IMR-90 (cell line): ENCODE measurements around the gene RNF144A. TPM values are rescaled to one million over a fixed set of nuclear protein-coding genes. Genes with fewer than 3 reads are reported as not detected.

Experiments used
- ATAC-seq: fragments of 200-7000 bp; cut with Tn5 transposase; 2 replicates; pipeline ENCODE4 v1.9.1; 2020; ENCODE audit warnings: low read depth, mild to moderate bottlenecking, moderate library complexity
- BruUV-seq: library from RNA; stranded (reverse); fragments of 400-500 nt; replicated peaks from 2 replicates; lab custom pipeline; 2021; lab: Mats Ljungman, UMichigan
- CTCF ChIA-PET: fragments of 300-600 bp; formaldehyde crosslinking; extraction: SDS; loops from one replicate; lab custom pipeline; 2021; ENCODE audit warnings: antibody characterized with exemption; lab: Yijun Ruan, JAX
- POLR2A ChIA-PET: fragments of 300-600 bp; sonication (Branson Sonifier 250); formaldehyde crosslinking; loops from one replicate; lab custom pipeline; 2022; ENCODE audit warnings: antibody characterized with exemption; ENCODE audit not compliant: unreplicated experiment; lab: Charles Lee
- DNase-seq: peaks from one replicate; pipeline ENCODE4 v3.0.0; 2013
- H2AFZ ChIP-seq: replicated peaks from 2 replicates; pipeline ENCODE3; 2013; ENCODE audit warnings: low read length, mild to moderate bottlenecking; ENCODE audit not compliant: poor library complexity
- H2AK5ac ChIP-seq: 2 replicates; pipeline ENCODE4 v1.6.1; 2013; ENCODE audit warnings: low read depth, low read length, inconsistent platforms
- H2AK9ac ChIP-seq: replicated peaks from 2 replicates; pipeline ENCODE3; 2013; ENCODE audit warnings: mild to moderate bottlenecking, low read depth, low read length, moderate library complexity; ENCODE audit not compliant: poor library complexity
- H2BK120ac ChIP-seq: 2 replicates; pipeline ENCODE4 v1.6.1; 2013; ENCODE audit warnings: low read depth, low read length, inconsistent platforms
- H2BK15ac ChIP-seq: 3 replicates; pipeline ENCODE4 v1.6.1; 2013; ENCODE audit warnings: low read depth, low read length, inconsistent platforms
- H2BK20ac ChIP-seq: 2 replicates; pipeline ENCODE4 v1.6.1; 2013; ENCODE audit warnings: low read depth, mild to moderate bottlenecking, inconsistent platforms, low read length, moderate library complexity
- H2BK5ac ChIP-seq: 2 replicates; pipeline ENCODE4 v1.6.1; 2013; ENCODE audit warnings: mild to moderate bottlenecking, low read depth, low read length, inconsistent platforms; ENCODE audit not compliant: poor library complexity, severe bottlenecking
- H3K14ac ChIP-seq: replicated peaks from 2 replicates; pipeline ENCODE4 v1.6.1; 2013; ENCODE audit warnings: low read depth, low read length, inconsistent platforms
- H3K18ac ChIP-seq: 2 replicates; pipeline ENCODE4 v1.6.1; 2013; ENCODE audit warnings: low read depth, low read length, control low read depth
- H3K23ac ChIP-seq: 2 replicates; pipeline ENCODE4 v1.6.1; 2013; ENCODE audit warnings: low read depth, low read length, inconsistent platforms
- H3K27ac ChIP-seq: 2 replicates; pipeline ENCODE4 v1.5.1; 2013; ENCODE audit warnings: mild to moderate bottlenecking, control low read depth, low read length; ENCODE audit not compliant: insufficient read depth
- H3K27me3 ChIP-seq: 2 replicates; pipeline ENCODE4 v1.6.1; 2013; ENCODE audit warnings: low read length; ENCODE audit not compliant: control insufficient read depth, insufficient read depth
- H3K36me3 ChIP-seq: 2 replicates; pipeline ENCODE4 v1.6.1; 2013; ENCODE audit warnings: low read length, mixed read lengths; ENCODE audit not compliant: control insufficient read depth, insufficient read depth
- H3K4ac ChIP-seq: 2 replicates; pipeline ENCODE4 v1.6.1; 2013; ENCODE audit warnings: low read depth, low read length, inconsistent platforms
- H3K4me1 ChIP-seq: 2 replicates; pipeline ENCODE4 v1.6.1; 2013; ENCODE audit warnings: low read length, mixed read lengths; ENCODE audit not compliant: control insufficient read depth, insufficient read depth
- H3K4me2 ChIP-seq: 2 replicates; pipeline ENCODE4 v1.6.1; 2013; ENCODE audit warnings: low read depth, mild to moderate bottlenecking, control low read depth, low read length, moderate library complexity
- H3K4me3 ChIP-seq: 2 replicates; pipeline ENCODE4 v1.5.1; 2013; ENCODE audit warnings: low read depth, mild to moderate bottlenecking, control low read depth, low read length, moderate library complexity; ENCODE audit not compliant: insufficient read depth
- H3K56ac ChIP-seq: 2 replicates; pipeline ENCODE4 v1.6.1; 2013; ENCODE audit warnings: low read length, inconsistent platforms; ENCODE audit not compliant: insufficient read depth; ENCODE audit errors: extremely low read depth
- H3K79me1 ChIP-seq, 2 experiments: 2 replicates each; pipeline ENCODE4 v1.6.1; 2013; ENCODE audit warnings: low read length in 2 of 2, inconsistent platforms in 1 of 2, low read depth in 1 of 2
- H3K9ac ChIP-seq: 2 replicates; pipeline ENCODE4 v1.6.1; 2013; ENCODE audit warnings: low read depth, low read length, control low read depth
- H3K9me1 ChIP-seq: 2 replicates; pipeline ENCODE4 v1.6.1; 2013; ENCODE audit warnings: low read length, inconsistent platforms; ENCODE audit not compliant: insufficient read depth
- H3K9me3 ChIP-seq: 2 replicates; pipeline ENCODE4 v1.6.1; 2013; ENCODE audit warnings: low read length; ENCODE audit not compliant: control insufficient read depth, insufficient read depth
- H4K20me1 ChIP-seq: 2 replicates; pipeline ENCODE4 v1.6.1; 2013; ENCODE audit warnings: low read length, inconsistent platforms; ENCODE audit not compliant: insufficient read depth
- H4K5ac ChIP-seq: 2 replicates; pipeline ENCODE4 v1.6.1; 2013; ENCODE audit warnings: mild to moderate bottlenecking, low read depth, low read length, control low read depth
- H4K8ac ChIP-seq, 2 experiments: 2 replicates each; pipeline ENCODE4 v1.6.1; 2013; ENCODE audit warnings: low read depth in 2 of 2, low read length in 2 of 2, control low read depth in 1 of 2, inconsistent platforms in 1 of 2
- H4K91ac ChIP-seq: 2 replicates; pipeline ENCODE4 v1.6.1; 2013; ENCODE audit warnings: low read depth, low read length, inconsistent platforms; ENCODE audit not compliant: insufficient read depth
- BHLHE40 ChIP-seq: fragments of 150-350 bp; IDR thresholded peaks from 2 replicates; pipeline ENCODE4 v1.6.1; 2016; ENCODE audit warnings: mild to moderate bottlenecking, low read depth, low read length
- CEBPB ChIP-seq: IDR thresholded peaks from 2 replicates; pipeline ENCODE4 v1.6.1; 2012; ENCODE audit warnings: low read depth, low read length, improper control_type of control experiment
- CHD1 ChIP-seq: IDR thresholded peaks from 2 replicates; pipeline ENCODE4 v1.6.1; 2012; ENCODE audit warnings: low read depth, low read length, improper control_type of control experiment
- FOS ChIP-seq: fragments of 150-350 bp; IDR thresholded peaks from 2 replicates; pipeline ENCODE4 v1.6.1; 2016; ENCODE audit warnings: low read depth, low read length
- MAFK ChIP-seq: IDR thresholded peaks from 2 replicates; pipeline ENCODE4 v1.6.1; 2012; ENCODE audit warnings: low read depth, low read length, improper control_type of control experiment
- MAZ ChIP-seq: IDR thresholded peaks from 2 replicates; pipeline ENCODE4 v1.6.1; 2012; ENCODE audit warnings: low read depth, mild to moderate bottlenecking, low read length, improper control_type of control experiment, moderate library complexity, borderline replicate concordance
- MXI1 ChIP-seq: IDR thresholded peaks from 2 replicates; pipeline ENCODE4 v1.6.1; 2012; ENCODE audit warnings: low read depth, mild to moderate bottlenecking, low read length, moderate library complexity, borderline replicate concordance
- NFE2L2 ChIP-seq: fragments of 150-350 bp; IDR thresholded peaks from 2 replicates; pipeline ENCODE4 v1.6.1; 2016; ENCODE audit warnings: low read depth, mild to moderate bottlenecking, low read length
- POLR2A ChIP-seq: IDR thresholded peaks from 2 replicates; pipeline ENCODE4 v1.6.1; 2012; ENCODE audit warnings: mild to moderate bottlenecking, low read depth, low read length
- RAD21 ChIP-seq: IDR thresholded peaks from 2 replicates; pipeline ENCODE4 v1.6.1; 2012; ENCODE audit warnings: low read length, improper control_type of control experiment
- RCOR1 ChIP-seq: IDR thresholded peaks from 2 replicates; pipeline ENCODE4 v1.6.1; 2012; ENCODE audit warnings: mild to moderate bottlenecking, low read length, improper control_type of control experiment; ENCODE audit not compliant: insufficient replicate concordance
- RFX5 ChIP-seq: IDR thresholded peaks from 2 replicates; pipeline ENCODE4 v1.8.0; 2012; ENCODE audit warnings: low read depth, mild to moderate bottlenecking, low read length, moderate library complexity
- SMC3 ChIP-seq: fragments of 150-350 bp; IDR thresholded peaks from 2 replicates; pipeline ENCODE4 v1.6.1; 2016; ENCODE audit warnings: low read depth, mild to moderate bottlenecking, antibody characterized with exemption, low read length, moderate library complexity
- WGBS, 2 experiments: methylation state at CpG; one replicate each; pipeline versions ENCODE4 v1.1.5 to v1.1.7; 2013; ENCODE audit warnings: missing lambda C conversion rate in 2 of 2; ENCODE audit not compliant: insufficient read length in 1 of 2; ENCODE audit errors: extremely low coverage in 2 of 2; 5-methylcytosine and 5-hydroxymethylcytosine counted together
- dilution Hi-C: fragments of 300-500 bp; cut with HindIII; formaldehyde crosslinking; loops from one replicate; pipeline ENCODE4 v1.14.3; 2018; ENCODE audit warnings: low sequenced_read_pairs; ENCODE audit not compliant: unreplicated experiment
- in situ Hi-C: fragments of 300-500 bp; cut with MboI; formaldehyde crosslinking; loops from 3 replicates; pipeline ENCODE4 v1.14.3; 2019; ENCODE audit warnings: low sequenced_read_pairs, inconsistent platforms, mixed read lengths
- intact Hi-C: fragments of 100-400 bp; cut with micrococcal nuclease; formaldehyde crosslinking; loops from 2 replicates; pipeline ENCODE4 v1.10.0; 2022
- polyA plus RNA-seq, 3 experiments: library from polyadenylated mRNA; depleted of rRNA; stranded (reverse); fragments of >200 nt; gene quantifications; 2 replicates each; pipeline ENCODE4 v1.2.3, GENCODE V29; 2012; ENCODE audit warnings: low replicate concordance in 1 of 3
- total RNA-seq: library from RNA; depleted of rRNA; stranded (reverse); fragments of >200 nt; gene quantifications from 2 replicates; pipeline ENCODE4 v1.2.3, GENCODE V29; 2012
- TF ChIP-seq, protein P1 (sequence below): conservative IDR thresholded peaks from 2 replicates; pipeline ENCODE4 v1.5.1; 2012; ENCODE audit warnings: mild to moderate bottlenecking, low read depth, low read length, improper control_type of control experiment
- TF ChIP-seq, protein P2 (sequence below): fragments of 150-350 bp; IDR thresholded peaks from 2 replicates; pipeline ENCODE4 v1.6.1; 2016; ENCODE audit warnings: low read depth, mild to moderate bottlenecking, low read length, moderate library complexity, borderline replicate concordance
- TF ChIP-seq, protein P3 (sequence below): fragments of 150-350 bp; IDR thresholded peaks from 2 replicates; pipeline ENCODE4 v1.6.1; 2017; ENCODE audit warnings: mild to moderate bottlenecking, antibody characterized with exemption, low read length, low read depth

Gene RNF144A
- total and polyA plus RNA-seq, 2 of the 4 experiments (the other 2 are of a cell fraction), result 0.18 to 0.26 TPM

DNA sequence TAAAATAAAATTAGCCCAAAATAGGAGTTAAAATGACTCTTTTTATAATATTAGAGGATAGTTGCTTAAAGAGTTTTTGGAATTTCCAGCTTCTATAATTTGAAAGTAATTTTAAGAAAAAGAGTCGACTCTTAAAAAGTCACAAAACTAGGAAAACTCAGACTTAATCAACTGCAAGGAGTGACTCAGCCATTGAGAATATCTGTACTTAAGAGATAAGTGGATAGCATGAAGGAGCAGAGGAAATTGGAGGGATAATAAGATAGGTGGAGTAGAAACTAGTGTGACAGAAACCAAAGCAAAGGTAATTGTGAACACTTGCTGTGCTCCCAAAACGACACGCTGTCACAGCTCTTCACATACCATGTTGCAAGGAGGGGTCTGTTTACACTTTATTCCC is 31.2 kb upstream of the RNF144A start:
- no TSS peak for BruUV-seq
- Histone ChIP-seq H2AFZ (no peak overlapping the region), H2AK9ac (no peak overlapping the region), H4K8ac (no peak overlapping the region), H4K91ac (no peak overlapping the region), H3K18ac (no peak overlapping the region), H3K4me1 (no peaks in the 10 kb centered on the region), H3K4me2 (no peak overlapping the region), H3K27me3 (no peaks in the 10 kb centered on the region), H2AK5ac (no peak overlapping the region), H3K56ac (no peak overlapping the region), H3K14ac (no peak overlapping the region), H3K9ac (no peak overlapping the region), H2BK20ac (no peak overlapping the region), H2BK120ac (no peak overlapping the region), H2BK5ac (no peak overlapping the region), H3K23ac (no peak overlapping the region), H3K27ac (no peak overlapping the region), H3K4me3 (no peak overlapping the region), H3K4ac (no peak overlapping the region), H3K9me1 (no peaks in the 10 kb centered on the region), H3K79me1 (no peaks in the 10 kb centered on the region), H4K5ac (no peak overlapping the region), H3K9me3 (no peaks in the 10 kb centered on the region), H4K20me1 (no peaks in the 10 kb centered on the region), H2BK15ac (no peak overlapping the region), H3K36me3 (no peaks in the 10 kb centered on the region)
- POLR2A ChIA-PET, result no interaction called here
- in situ Hi-C loops, result no loop called here
- intact Hi-C loops, result no loop called here
- DNase-seq (no peak), ATAC-seq (no peak)
- CTCF ChIA-PET, result no interaction called here
- dilution Hi-C loops, result no loop called here
- no CpG with 5 or more reads among the region's 3 CpGs for WGBS, 2 experiments
- TF ChIP-seq CEBPB (no peak), MAZ (no peak), NFE2L2 (no peak), BHLHE40 (no peak), FOS (no peak), CHD1 (no peak), RCOR1 (no peak), MAFK (no peak), SMC3 (no peak), POLR2A (no peak), RFX5 (no peak), MXI1 (no peak), RAD21 (no peak)
- TF ChIP-seq, protein P1, sequence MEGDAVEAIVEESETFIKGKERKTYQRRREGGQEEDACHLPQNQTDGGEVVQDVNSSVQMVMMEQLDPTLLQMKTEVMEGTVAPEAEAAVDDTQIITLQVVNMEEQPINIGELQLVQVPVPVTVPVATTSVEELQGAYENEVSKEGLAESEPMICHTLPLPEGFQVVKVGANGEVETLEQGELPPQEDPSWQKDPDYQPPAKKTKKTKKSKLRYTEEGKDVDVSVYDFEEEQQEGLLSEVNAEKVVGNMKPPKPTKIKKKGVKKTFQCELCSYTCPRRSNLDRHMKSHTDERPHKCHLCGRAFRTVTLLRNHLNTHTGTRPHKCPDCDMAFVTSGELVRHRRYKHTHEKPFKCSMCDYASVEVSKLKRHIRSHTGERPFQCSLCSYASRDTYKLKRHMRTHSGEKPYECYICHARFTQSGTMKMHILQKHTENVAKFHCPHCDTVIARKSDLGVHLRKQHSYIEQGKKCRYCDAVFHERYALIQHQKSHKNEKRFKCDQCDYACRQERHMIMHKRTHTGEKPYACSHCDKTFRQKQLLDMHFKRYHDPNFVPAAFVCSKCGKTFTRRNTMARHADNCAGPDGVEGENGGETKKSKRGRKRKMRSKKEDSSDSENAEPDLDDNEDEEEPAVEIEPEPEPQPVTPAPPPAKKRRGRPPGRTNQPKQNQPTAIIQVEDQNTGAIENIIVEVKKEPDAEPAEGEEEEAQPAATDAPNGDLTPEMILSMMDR, result no peak
- TF ChIP-seq, protein P2, sequence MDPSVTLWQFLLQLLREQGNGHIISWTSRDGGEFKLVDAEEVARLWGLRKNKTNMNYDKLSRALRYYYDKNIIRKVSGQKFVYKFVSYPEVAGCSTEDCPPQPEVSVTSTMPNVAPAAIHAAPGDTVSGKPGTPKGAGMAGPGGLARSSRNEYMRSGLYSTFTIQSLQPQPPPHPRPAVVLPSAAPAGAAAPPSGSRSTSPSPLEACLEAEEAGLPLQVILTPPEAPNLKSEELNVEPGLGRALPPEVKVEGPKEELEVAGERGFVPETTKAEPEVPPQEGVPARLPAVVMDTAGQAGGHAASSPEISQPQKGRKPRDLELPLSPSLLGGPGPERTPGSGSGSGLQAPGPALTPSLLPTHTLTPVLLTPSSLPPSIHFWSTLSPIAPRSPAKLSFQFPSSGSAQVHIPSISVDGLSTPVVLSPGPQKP, result no peak
- TF ChIP-seq, protein P3, sequence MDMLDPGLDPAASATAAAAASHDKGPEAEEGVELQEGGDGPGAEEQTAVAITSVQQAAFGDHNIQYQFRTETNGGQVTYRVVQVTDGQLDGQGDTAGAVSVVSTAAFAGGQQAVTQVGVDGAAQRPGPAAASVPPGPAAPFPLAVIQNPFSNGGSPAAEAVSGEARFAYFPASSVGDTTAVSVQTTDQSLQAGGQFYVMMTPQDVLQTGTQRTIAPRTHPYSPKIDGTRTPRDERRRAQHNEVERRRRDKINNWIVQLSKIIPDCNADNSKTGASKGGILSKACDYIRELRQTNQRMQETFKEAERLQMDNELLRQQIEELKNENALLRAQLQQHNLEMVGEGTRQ, result no peak
